ENCODE measurements around the gene DAZAP2.
A peak's percentile ranks its signal among the peaks of the same experiment; 100 is the strongest.

DAZAP2 gene

GRCh38 chr12:51234530-51234929, 4.1 kb upstream of the DAZAP2 start:
- H3K4me3 ChIP-seq (ENCODE audit: low read length, poor library complexity, severe bottlenecking) = no peak overlapping the region
- TF ChIP-seq CTCF (conservative IDR thresholded peaks at IDR 0.05; ENCODE audit: low read length) (no peak), EZH2phosphoT487 (IDR thresholded peaks at IDR 0.05; ENCODE audit: borderline replicate concordance) (no peak)
- H2AFZ ChIP-seq (ENCODE audit: low read length) = no peak overlapping the region
- peaks cover 5% of the 10 kb centered on the region for H3K4me1 ChIP-seq (ENCODE audit: insufficient read depth, low read length, poor library complexity, severe bottlenecking)
- H3K9me2 ChIP-seq (replicated peaks; ENCODE audit: low read depth, low read length) = no peaks in the 10 kb centered on the region
- H3K79me2 ChIP-seq (ENCODE audit: insufficient read depth, low read length) = peaks cover 5% of the 10 kb centered on the region
- H3F3A ChIP-seq (ENCODE audit: low read depth) = no peaks in the 10 kb centered on the region
- peaks cover 4% of the 10 kb centered on the region for H4K20me1 ChIP-seq (ENCODE audit: insufficient read depth, low read length, poor library complexity, severe bottlenecking)
- H3K9me3 ChIP-seq (ENCODE audit: insufficient read depth, low read depth, low read length) = no peaks in the 10 kb centered on the region
- H3K4me2 ChIP-seq (ENCODE audit: low read depth, low read length, poor library complexity, severe bottlenecking) = no peak overlapping the region
- H3K27me3 ChIP-seq (ENCODE audit: insufficient read depth, low read length, poor library complexity, severe bottlenecking) = peaks cover 3% of the 10 kb centered on the region
- no peaks in the 10 kb centered on the region for H3K36me3 ChIP-seq (ENCODE audit: insufficient read depth, low read length)
- H3K9ac ChIP-seq (ENCODE audit: low read depth, low read length, poor library complexity, severe bottlenecking) = no peak overlapping the region

GRCh38 chr12:51238037-51238509, 553 bp upstream of the DAZAP2 start:
- Histone ChIP-seq H3K9ac (ENCODE audit: low read depth, low read length, poor library complexity, severe bottlenecking) (peak overlapping the region; percentile 98), H3K27me3 (ENCODE audit: insufficient read depth, low read length, poor library complexity, severe bottlenecking) (peaks cover 3% of the 10 kb centered on the region), H3K9me2 (replicated peaks; ENCODE audit: low read depth, low read length) (no peaks in the 10 kb centered on the region), H3K4me1 (ENCODE audit: insufficient read depth, low read length, poor library complexity, severe bottlenecking) (peaks cover 27% of the 10 kb centered on the region), H3K4me3 (ENCODE audit: low read length, poor library complexity, severe bottlenecking) (peak overlapping the region; percentile 96), H4K20me1 (ENCODE audit: insufficient read depth, low read length, poor library complexity, severe bottlenecking) (peaks cover 33% of the 10 kb centered on the region), H3K4me2 (ENCODE audit: low read depth, low read length, poor library complexity, severe bottlenecking) (peak overlapping the region; percentile 81), H3F3A (ENCODE audit: low read depth) (0 out of 2 replicates have a peak, but pooled peaks cover 2% of the 10 kb centered on the region), H3K36me3 (ENCODE audit: insufficient read depth, low read length) (peaks cover 26% of the 10 kb centered on the region; the same call in 1 of the 2 replicates), H3K79me2 (ENCODE audit: insufficient read depth, low read length) (peaks cover 38% of the 10 kb centered on the region), H3K9me3 (ENCODE audit: insufficient read depth, low read depth, low read length) (no peaks in the 10 kb centered on the region), H2AFZ (ENCODE audit: low read length) (peak overlapping the region; percentile 85)
- TF ChIP-seq CTCF (conservative IDR thresholded peaks at IDR 0.05; ENCODE audit: low read length) (no peak), EZH2phosphoT487 (IDR thresholded peaks at IDR 0.05; ENCODE audit: borderline replicate concordance) (no peak)

GRCh38 chr12:51240971-51241370, 2.3 kb downstream of the DAZAP2 start:
- Histone ChIP-seq H3K4me2 (ENCODE audit: low read depth, low read length, poor library complexity, severe bottlenecking) (peak overlapping the region; percentile 100), H3K36me3 (ENCODE audit: insufficient read depth, low read length) (peaks cover 51% of the 10 kb centered on the region; the same call in 1 of the 2 replicates), H3F3A (ENCODE audit: low read depth) (peaks cover 10% of the 10 kb centered on the region; the same call in 1 of the 2 replicates), H3K79me2 (ENCODE audit: insufficient read depth, low read length) (peaks cover 40% of the 10 kb centered on the region), H3K4me1 (ENCODE audit: insufficient read depth, low read length, poor library complexity, severe bottlenecking) (peaks cover 31% of the 10 kb centered on the region), H3K9me2 (replicated peaks; ENCODE audit: low read depth, low read length) (no peaks in the 10 kb centered on the region), H3K27me3 (ENCODE audit: insufficient read depth, low read length, poor library complexity, severe bottlenecking) (peaks cover 3% of the 10 kb centered on the region), H3K9ac (ENCODE audit: low read depth, low read length, poor library complexity, severe bottlenecking) (peak overlapping the region; percentile 98), H3K9me3 (ENCODE audit: insufficient read depth, low read depth, low read length) (no peaks in the 10 kb centered on the region), H4K20me1 (ENCODE audit: insufficient read depth, low read length, poor library complexity, severe bottlenecking) (peaks cover 35% of the 10 kb centered on the region), H2AFZ (ENCODE audit: low read length) (no peak overlapping the region), H3K4me3 (ENCODE audit: low read length, poor library complexity, severe bottlenecking) (peak overlapping the region; percentile 96)
- no peak for TF ChIP-seq EZH2phosphoT487 (IDR thresholded peaks at IDR 0.05; ENCODE audit: borderline replicate concordance)
- no peak for TF ChIP-seq CTCF (conservative IDR thresholded peaks at IDR 0.05; ENCODE audit: low read length)
